ENCODE measurements around the gene CLEC4G.

GRCh38 chr19:7709932-7710460 lies 21.9 kb downstream of the CLEC4G start:
- TF ChIP-seq ZFP3 (CRISPR knock-in tag; IDR thresholded peaks at IDR 0.05) (no peak), ZFP30 (CRISPR knock-in tag; IDR thresholded peaks at IDR 0.05) (no peak), ARNTL (CRISPR knock-in tag; IDR thresholded peaks at IDR 0.05; ENCODE audit: borderline replicate concordance, low read depth) (no peak), TCF4 (CRISPR knock-in tag; IDR thresholded peaks at IDR 0.05; ENCODE audit: borderline replicate concordance) (no peak), GLIS3 (CRISPR knock-in tag; IDR thresholded peaks at IDR 0.05) (no peak), PATZ1 (CRISPR knock-in tag; IDR thresholded peaks at IDR 0.05; ENCODE audit: borderline replicate concordance) (no peak), CSRNP3 (CRISPR knock-in tag; IDR thresholded peaks at IDR 0.05) (no peak), RARB (CRISPR knock-in tag; IDR thresholded peaks at IDR 0.05) (no peak), BACH2 (CRISPR knock-in tag; IDR thresholded peaks at IDR 0.05; ENCODE audit: borderline replicate concordance) (no peak), POU6F1 (CRISPR knock-in tag; IDR thresholded peaks at IDR 0.05; ENCODE audit: borderline replicate concordance, low read depth) (no peak), ZNF565 (CRISPR knock-in tag; conservative IDR thresholded peaks at IDR 0.05; ENCODE audit: low read depth) (no peak), ZC3H10 (CRISPR knock-in tag; IDR thresholded peaks at IDR 0.05) (no peak)
